Measurements from ENCODE around the gene LACRT. TPM values are rescaled to one million over a fixed set of nuclear protein-coding genes. Genes with fewer than 3 reads are reported as not detected.
"Not testable (repeated sequence)": the region's sequence is repeated elsewhere in the genome, so short reads cannot be mapped to it uniquely, and the experiment has no call there.

LACRT gene
- total RNA-seq, 3 donors from 2014 or later, result not detected

DNA sequence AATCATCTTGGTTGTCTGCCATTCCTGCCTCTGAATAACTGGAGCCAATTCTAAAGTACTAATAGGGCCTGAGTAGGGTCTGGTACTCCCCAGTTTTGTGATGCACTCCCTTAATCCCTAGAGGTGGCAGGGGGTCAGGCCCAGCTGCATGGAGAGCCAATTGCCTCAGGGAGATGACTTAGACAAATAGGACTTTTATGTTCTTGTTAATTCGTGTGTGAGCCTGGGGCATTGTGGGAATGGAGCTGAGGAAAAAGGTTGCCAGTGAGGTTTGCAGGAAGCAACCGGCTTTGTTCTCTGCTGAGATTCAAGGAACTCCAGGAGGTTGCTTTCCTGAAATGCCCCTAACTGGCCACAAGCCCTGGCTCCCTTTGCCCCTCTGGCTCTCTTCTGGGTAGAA lies 20.2 kb upstream of the LACRT start:
- Mint-ChIP-seq H3K4me1 (ENCODE audit: low read depth) (no peaks in the 10 kb centered on the region), H3K27me3 (ENCODE audit: low read depth) (peaks cover 34% of the 10 kb centered on the region), H3K36me3 (ENCODE audit: insufficient read depth) (no peaks in the 10 kb centered on the region), H3K4me3 (no peak overlapping the region), H3K9me3 (no peaks in the 10 kb centered on the region)
- DNase-seq, result no peak
- ATAC-seq, result no peak

DNA sequence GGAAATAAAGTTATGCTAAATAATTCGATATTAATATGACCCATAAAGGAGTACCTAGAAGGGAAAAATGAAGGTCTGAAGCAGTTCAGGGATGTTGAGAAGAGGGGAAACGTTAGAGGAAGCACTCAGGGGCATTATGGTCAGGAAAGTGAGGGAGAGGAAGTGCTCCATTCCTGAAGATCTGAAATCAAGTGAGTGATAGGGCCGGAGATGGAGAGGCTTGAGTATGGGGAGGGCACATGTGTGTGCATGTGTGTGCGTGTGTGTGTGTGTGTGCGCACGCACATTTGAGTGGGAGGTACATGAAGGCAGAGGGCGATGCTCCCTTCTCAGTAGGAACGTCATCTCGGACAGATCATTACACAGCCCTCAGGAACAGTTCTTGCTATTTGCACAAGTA lies 18.3 kb upstream of the LACRT start:
- H3K9me3 Mint-ChIP-seq, result no peaks in the 10 kb centered on the region
- peaks cover 19% of the 10 kb centered on the region for H3K27me3 Mint-ChIP-seq (ENCODE audit: low read depth)
- DNase-seq (no peak), ATAC-seq (no peak)
- H3K4me1 Mint-ChIP-seq (ENCODE audit: low read depth), result no peaks in the 10 kb centered on the region
- no peak overlapping the region for H3K4me3 Mint-ChIP-seq
- no peaks in the 10 kb centered on the region for H3K36me3 Mint-ChIP-seq (ENCODE audit: insufficient read depth)

DNA sequence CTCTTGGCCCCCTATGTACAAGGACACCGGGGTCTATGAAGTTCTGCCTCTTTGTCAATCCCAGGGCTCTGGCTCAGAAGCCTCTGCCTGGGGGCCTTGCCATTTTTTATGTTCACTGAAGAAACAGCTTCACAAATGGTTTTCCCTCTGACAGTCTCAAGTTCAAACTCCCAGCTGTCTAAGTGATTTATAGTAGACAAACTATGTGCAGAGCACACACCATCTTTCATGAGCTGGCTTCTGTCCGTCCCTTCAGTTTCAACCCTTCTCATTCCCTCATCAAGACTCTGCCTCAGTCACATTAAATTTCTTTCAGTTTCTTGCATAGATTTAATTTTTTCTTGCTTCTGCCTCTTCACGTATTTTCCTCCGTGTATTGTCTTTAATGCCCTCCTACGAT lies 16.2 kb upstream of the LACRT start:
- DNase-seq, result no peak
- no peaks in the 10 kb centered on the region for H3K4me1 Mint-ChIP-seq (ENCODE audit: low read depth)
- peaks cover 29% of the 10 kb centered on the region for H3K27me3 Mint-ChIP-seq (ENCODE audit: low read depth)
- no peaks in the 10 kb centered on the region for H3K36me3 Mint-ChIP-seq (ENCODE audit: insufficient read depth)
- H3K4me3 Mint-ChIP-seq, result no peak overlapping the region
- no peak for ATAC-seq
- no peaks in the 10 kb centered on the region for H3K9me3 Mint-ChIP-seq

GRCh38 chr12:54650409-54650808 lies 15.7 kb upstream of the LACRT start:
- H3K27me3 Mint-ChIP-seq (ENCODE audit: low read depth), result peaks cover 33% of the 10 kb centered on the region
- H3K4me1 Mint-ChIP-seq (ENCODE audit: low read depth), result no peaks in the 10 kb centered on the region
- no peak overlapping the region for H3K4me3 Mint-ChIP-seq
- no peaks in the 10 kb centered on the region for H3K9me3 Mint-ChIP-seq
- no peak for DNase-seq
- no peak for ATAC-seq
- no peaks in the 10 kb centered on the region for H3K36me3 Mint-ChIP-seq (ENCODE audit: insufficient read depth)

GRCh38 chr12:54649825-54650224 lies 15.1 kb upstream of the LACRT start:
- Mint-ChIP-seq H3K36me3 (ENCODE audit: insufficient read depth) (no peaks in the 10 kb centered on the region), H3K4me3 (no peak overlapping the region), H3K4me1 (ENCODE audit: low read depth) (no peaks in the 10 kb centered on the region), H3K27me3 (ENCODE audit: low read depth) (peaks cover 36% of the 10 kb centered on the region), H3K9me3 (no peaks in the 10 kb centered on the region)
- no peak for DNase-seq
- ATAC-seq, result no peak

- no peak for DNase-seq
- Mint-ChIP-seq H3K4me3 (no peak within 1 kb of the TSS), H3K4me1 (ENCODE audit: low read depth) (no peaks in the 10 kb centered on the region), H3K9me3 (no peaks in the 10 kb centered on the region), H3K27me3 (ENCODE audit: low read depth) (peaks cover 38% of the 10 kb centered on the region), H3K36me3 (ENCODE audit: insufficient read depth) (no peaks in the 10 kb centered on the region)
- no peak for ATAC-seq
Measured at GRCh38 chr12:54648265-54648664, 13.6 kb upstream of the LACRT start, which contains the start of gene DCD. DCD (minus strand) TSS chr12:54648365; CDS start chr12:54648303, 62 bp downstream.

DNA sequence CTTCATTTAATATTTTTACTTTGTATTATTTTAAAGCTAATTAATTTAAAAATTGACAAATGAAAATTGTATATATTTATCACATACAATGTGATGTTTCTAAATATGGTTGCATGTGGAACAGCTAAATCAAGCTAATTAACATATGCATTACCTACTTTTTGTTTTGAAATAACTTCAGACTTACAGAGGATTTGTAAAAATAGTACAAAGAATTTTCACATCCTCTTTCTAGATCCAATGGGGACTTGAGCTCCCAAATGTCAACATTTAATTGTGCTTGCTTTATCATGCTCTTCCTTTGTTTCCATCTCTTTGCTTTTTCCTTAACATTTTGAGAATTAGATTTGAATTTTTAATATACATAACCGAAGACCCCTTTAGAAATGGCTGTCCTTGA lies 6.9 kb upstream of the LACRT start:
- no peaks in the 10 kb centered on the region for H3K36me3 Mint-ChIP-seq (ENCODE audit: insufficient read depth)
- H3K4me1 Mint-ChIP-seq (ENCODE audit: low read depth), result no peaks in the 10 kb centered on the region
- H3K4me3 Mint-ChIP-seq, result no peak overlapping the region
- no peaks in the 10 kb centered on the region for H3K9me3 Mint-ChIP-seq
- ATAC-seq, result no peak
- H3K27me3 Mint-ChIP-seq (ENCODE audit: low read depth), result peaks cover 24% of the 10 kb centered on the region
- DNase-seq, result no peak

DNA sequence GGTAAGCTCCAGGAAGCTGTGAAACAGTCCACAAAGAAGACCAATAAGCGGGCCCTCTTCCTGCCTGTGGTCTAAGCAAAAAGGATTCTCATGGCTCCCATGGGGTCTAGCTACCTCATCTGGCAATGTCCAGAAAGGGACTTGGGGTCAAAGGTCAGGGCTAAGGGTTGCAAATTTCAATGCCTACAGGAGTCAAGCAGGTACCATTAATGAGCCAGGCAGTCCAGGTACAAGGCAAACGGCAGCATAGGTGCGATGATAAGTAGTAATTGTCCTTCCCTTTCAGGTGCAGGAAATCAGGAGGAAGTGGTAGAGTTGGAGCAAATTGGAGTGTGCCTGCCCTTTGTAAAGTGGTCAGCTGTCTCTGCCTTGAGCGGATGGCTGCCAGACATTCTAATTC lies 6.4 kb upstream of the LACRT start:
- DNase-seq, result no peak
- Mint-ChIP-seq H3K4me3 (no peak overlapping the region), H3K27me3 (ENCODE audit: low read depth) (peaks cover 19% of the 10 kb centered on the region), H3K4me1 (ENCODE audit: low read depth) (no peaks in the 10 kb centered on the region), H3K9me3 (no peaks in the 10 kb centered on the region), H3K36me3 (ENCODE audit: insufficient read depth) (no peaks in the 10 kb centered on the region)
- no peak for ATAC-seq

- not testable (repeated sequence) for H3K9me3 Mint-ChIP-seq; ATAC-seq; H3K4me3 Mint-ChIP-seq; DNase-seq; H3K4me1 Mint-ChIP-seq (ENCODE audit: low read depth); H3K36me3 Mint-ChIP-seq (ENCODE audit: insufficient read depth)
- peaks cover 14% of the 10 kb centered on the region for H3K27me3 Mint-ChIP-seq (ENCODE audit: low read depth)
Measured at GRCh38 chr12:54639112-54639511, 4.4 kb upstream of the LACRT start.

DNA sequence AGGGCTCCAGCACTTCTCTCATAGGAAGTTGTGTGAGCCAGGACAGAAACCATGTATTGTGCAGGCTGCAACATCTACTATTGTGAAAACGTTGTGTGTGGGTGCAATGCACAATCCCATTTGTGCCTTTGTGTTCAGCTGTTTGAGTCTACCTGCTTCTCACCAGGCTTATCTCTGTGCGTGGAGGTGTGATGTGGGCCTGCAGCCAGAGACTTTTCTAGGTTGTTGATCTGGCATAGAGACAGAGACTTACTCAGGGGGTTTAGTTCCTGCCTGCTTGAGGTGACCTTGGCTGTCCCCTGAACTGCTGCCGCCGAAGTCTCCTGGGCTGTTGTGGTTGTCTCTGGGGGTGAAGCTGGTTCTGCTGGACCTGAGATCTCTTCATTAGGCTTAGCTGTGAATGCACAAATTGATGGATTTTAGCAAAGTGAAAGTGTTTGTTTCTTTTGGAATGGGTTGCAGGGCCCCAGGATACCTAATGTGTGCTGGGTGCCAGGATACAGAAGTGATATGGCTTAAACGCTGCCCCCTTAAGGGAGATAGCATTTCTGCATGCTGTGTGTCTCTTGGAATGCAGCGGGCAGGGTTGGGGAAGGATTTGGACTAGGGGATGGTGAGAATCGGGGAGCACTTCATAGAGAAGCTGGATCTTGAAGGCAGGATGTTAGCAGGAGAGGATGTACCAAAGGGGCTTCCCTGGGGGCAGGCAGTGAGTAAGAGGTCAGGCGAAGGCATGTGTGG lies 2.5 kb downstream of the LACRT start:
- H3K27me3 Mint-ChIP-seq (ENCODE audit: low read depth), result peaks cover 51% of the 10 kb centered on the region
- H3K4me3 Mint-ChIP-seq, result no peak overlapping the region
- no peaks in the 10 kb centered on the region for H3K36me3 Mint-ChIP-seq (ENCODE audit: insufficient read depth)
- DNase-seq, result no peak
- no peaks in the 10 kb centered on the region for H3K4me1 Mint-ChIP-seq (ENCODE audit: low read depth)
- peaks cover 7% of the 10 kb centered on the region for H3K9me3 Mint-ChIP-seq
- ATAC-seq, result no peak

DNA sequence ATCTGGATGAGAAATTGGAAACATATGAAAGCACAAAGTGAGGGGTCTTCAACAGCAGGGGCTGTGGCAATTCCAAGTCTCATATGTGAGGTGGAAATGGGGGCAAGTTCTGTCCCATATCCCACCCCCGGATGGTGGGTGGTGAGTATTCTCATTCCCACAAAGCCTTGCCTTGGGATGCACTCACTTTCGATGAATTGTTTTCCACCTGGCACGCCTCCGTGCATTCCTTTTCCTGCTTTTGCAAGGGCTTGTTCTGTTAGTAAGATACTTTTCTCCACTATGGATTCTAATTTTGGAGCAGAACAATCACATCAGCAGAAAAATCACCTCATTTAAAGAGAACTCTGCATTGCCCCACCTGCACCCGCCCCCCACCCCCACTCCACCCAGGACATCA lies 3.1 kb downstream of the LACRT start:
- H3K36me3 Mint-ChIP-seq (ENCODE audit: insufficient read depth), result no peaks in the 10 kb centered on the region
- H3K27me3 Mint-ChIP-seq (ENCODE audit: low read depth), result peaks cover 57% of the 10 kb centered on the region
- ATAC-seq (no peak), DNase-seq (no peak)
- no peaks in the 10 kb centered on the region for H3K4me1 Mint-ChIP-seq (ENCODE audit: low read depth)
- peaks cover 13% of the 10 kb centered on the region for H3K9me3 Mint-ChIP-seq
- no peak overlapping the region for H3K4me3 Mint-ChIP-seq

DNA sequence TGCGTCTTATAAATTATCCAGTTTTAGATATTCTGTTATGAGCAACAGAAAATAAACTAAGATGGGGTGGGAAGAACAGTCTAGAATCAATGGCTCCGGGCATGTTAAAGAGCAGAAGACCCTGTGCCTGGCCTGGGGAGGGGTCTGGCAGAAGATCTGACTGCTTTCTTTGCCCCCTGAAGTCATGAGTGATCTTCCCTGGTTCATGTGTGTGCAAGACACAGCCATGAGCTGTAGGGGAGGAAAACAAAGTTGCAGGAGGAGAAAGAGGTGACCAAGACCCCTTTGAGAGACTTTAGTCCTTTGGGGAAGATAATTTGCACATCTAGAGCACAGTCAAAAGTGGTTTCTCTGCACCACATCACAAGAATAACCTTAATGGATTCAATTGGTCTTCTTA lies 4.8 kb downstream of the LACRT start:
- Mint-ChIP-seq H3K27me3 (ENCODE audit: low read depth) (peaks cover 68% of the 10 kb centered on the region), H3K9me3 (peaks cover 13% of the 10 kb centered on the region), H3K36me3 (ENCODE audit: insufficient read depth) (no peaks in the 10 kb centered on the region), H3K4me3 (no peak overlapping the region), H3K4me1 (ENCODE audit: low read depth) (no peaks in the 10 kb centered on the region)
- no peak for ATAC-seq
- no peak for DNase-seq

- Mint-ChIP-seq H3K4me3 (no peak overlapping the region), H3K36me3 (ENCODE audit: insufficient read depth) (no peaks in the 10 kb centered on the region), H3K4me1 (ENCODE audit: low read depth) (no peaks in the 10 kb centered on the region), H3K27me3 (ENCODE audit: low read depth) (peaks cover 72% of the 10 kb centered on the region), H3K9me3 (peaks cover 13% of the 10 kb centered on the region)
- DNase-seq (no peak), ATAC-seq (no peak)
Measured at GRCh38 chr12:54628186-54628846, 6.4 kb downstream of the LACRT start.

GRCh38 chr12:54627304-54627703 lies 7.4 kb downstream of the LACRT start:
- Mint-ChIP-seq H3K4me3 (no peak overlapping the region), H3K27me3 (ENCODE audit: low read depth) (peaks cover 73% of the 10 kb centered on the region), H3K4me1 (ENCODE audit: low read depth) (no peaks in the 10 kb centered on the region)

DNA sequence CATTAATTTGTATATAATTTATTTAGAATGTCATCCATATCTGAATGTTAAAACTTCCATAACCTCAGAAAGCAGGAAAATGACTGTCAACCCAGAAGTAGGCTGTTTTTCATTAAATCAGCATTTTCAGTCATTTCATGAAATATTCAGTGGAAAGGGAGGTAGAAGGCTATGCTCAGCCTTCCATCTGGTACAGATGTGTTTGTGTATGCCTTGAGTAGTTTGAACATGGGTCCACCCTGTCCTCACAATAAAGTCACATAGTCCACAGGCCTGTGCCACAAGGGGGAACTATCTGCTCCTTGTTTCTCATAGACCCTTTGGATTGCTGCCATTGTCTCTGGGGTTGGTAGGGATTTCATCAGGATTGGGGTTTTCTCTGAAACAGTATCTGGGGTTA lies 9.1 kb downstream of the LACRT start:
- DNase-seq, result no peak
- peaks cover 80% of the 10 kb centered on the region for H3K27me3 Mint-ChIP-seq (ENCODE audit: low read depth)
- no peak overlapping the region for H3K4me3 Mint-ChIP-seq
- ATAC-seq, result no peak
- no peaks in the 10 kb centered on the region for H3K36me3 Mint-ChIP-seq (ENCODE audit: insufficient read depth)
- no peaks in the 10 kb centered on the region for H3K4me1 Mint-ChIP-seq (ENCODE audit: low read depth)
- H3K9me3 Mint-ChIP-seq, result peaks cover 13% of the 10 kb centered on the region

More at GRCh38 chr12:54627304-54627703, 7.4 kb downstream of the LACRT start:
- ATAC-seq (no peak), DNase-seq (no peak)
- peaks cover 13% of the 10 kb centered on the region for H3K9me3 Mint-ChIP-seq
- H3K36me3 Mint-ChIP-seq (ENCODE audit: insufficient read depth), result no peaks in the 10 kb centered on the region
